ENCODE data around the gene BRS3.
A peak's percentile ranks its signal among the peaks of the same experiment; 100 is the strongest.
"Not testable (repeated sequence)": the region's sequence is repeated elsewhere in the genome, so short reads cannot be mapped to it uniquely, and the experiment has no call there.

BRS3 gene

DNA sequence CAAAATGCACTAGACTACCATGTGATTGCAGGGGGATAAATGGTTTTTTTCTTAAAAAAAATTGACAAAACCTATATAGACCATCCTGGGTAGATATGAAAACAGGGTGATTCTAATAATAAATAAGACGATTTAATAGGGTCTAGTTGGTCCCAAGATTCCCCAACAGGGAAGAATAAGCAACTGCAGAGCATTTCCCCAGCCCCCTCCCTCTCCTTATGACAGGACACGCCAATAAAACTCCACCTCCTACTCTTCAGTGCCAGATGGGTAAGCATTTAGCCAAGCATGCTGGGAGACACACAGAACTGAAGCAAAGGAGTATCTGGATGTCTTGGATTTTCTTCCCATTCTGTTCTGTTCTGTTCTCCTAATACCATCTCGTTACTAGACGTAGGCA lies at the start of gene BRS3:
Gene BRS3, plus strand, starts transcription at position 301 of the 400 bp plus-strand sequence. CDS start 168 bp downstream, outside the sequence.
- no peak for DNase-seq

GRCh38 chrX:136438192-136438591 lies 49.6 kb upstream of the BRS3 start:
- DNase-seq = no peak

DNA sequence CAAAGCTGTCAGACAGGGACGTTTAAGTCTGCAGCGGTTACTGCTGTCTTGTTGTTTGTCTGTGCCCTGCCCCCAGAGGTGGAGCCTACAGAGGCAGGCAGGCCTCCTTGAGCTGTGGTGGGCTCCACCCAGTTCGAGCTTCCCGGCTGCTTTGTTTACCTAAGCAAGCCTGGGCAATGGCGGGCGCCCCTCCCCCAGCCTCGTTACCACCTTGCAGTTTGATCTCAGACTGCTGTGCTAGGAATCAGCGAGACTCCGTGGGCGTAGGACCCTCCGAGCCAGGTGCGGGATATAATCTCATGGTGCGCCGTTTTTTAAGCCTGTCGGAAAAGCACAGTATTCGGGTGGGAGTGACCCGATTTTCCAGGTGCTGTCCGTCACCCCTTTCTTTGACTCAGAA lies 42.1 kb upstream of the BRS3 start:
- DNase-seq = not testable (repeated sequence)

DNA sequence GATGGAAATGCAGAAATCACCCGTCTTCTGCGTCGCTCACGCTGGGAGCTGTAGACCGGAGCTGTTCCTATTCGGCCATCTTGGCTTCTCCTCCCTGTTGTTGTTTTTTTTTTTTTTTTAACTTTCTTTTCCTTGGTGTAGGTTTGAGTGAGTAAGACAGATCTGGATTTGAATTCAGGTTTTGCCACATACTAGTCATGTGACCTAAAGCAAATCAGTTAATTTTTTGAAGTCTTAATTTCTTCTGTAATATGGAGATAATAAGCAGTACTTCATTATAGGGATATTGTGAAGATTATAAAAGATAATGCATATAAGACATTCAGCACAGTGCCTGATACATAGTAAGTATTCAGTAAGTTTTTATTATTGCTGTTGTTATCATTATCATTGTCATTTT lies 41.5 kb upstream of the BRS3 start:
- no peak for DNase-seq

GRCh38 chrX:136447308-136447707 lies 40.4 kb upstream of the BRS3 start:
- DNase-seq = no peak

DNA sequence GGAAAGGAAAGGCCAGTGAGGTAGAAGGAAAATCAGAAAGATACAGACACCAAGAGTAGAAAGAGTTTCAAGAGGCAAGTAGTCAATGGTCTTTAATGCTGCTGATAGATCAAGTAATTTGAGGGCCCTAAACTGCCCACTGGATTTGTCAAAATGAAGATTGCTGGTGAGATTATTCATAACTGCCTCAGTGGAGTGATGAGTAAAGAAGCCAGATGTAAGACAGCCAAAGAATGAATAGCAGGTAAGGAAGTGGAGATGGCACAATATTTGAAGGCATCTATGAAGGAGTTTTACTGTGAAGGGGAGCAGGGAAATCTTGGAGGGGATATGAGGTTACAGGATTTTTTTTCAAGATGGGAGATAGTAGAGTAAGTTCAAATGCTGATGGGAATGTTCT lies 39.8 kb upstream of the BRS3 start:
- no peak for DNase-seq

- no peak for DNase-seq
These were observed 37.5 kb upstream of the BRS3 start for GRCh38 chrX:136450050-136450830.

DNA sequence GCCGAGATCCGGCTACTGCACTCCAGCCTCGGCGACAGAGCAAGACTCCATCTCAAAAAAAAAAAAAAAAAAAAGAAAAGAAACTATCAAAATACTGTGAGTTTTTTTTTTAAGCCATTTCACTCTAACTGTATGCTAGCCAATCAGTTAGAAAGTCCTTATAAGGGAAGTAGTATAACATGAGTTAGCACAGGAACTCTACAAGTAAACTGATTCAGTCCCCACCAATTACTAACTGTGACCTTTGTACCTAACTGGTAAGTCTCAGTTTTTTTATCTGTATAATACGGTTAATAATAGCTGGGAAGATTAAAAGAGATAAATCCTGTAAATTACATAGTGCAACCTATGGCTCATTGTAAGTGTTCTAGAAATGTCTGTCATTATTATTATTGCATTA lies 35.1 kb upstream of the BRS3 start:
- no peak for DNase-seq

DNA sequence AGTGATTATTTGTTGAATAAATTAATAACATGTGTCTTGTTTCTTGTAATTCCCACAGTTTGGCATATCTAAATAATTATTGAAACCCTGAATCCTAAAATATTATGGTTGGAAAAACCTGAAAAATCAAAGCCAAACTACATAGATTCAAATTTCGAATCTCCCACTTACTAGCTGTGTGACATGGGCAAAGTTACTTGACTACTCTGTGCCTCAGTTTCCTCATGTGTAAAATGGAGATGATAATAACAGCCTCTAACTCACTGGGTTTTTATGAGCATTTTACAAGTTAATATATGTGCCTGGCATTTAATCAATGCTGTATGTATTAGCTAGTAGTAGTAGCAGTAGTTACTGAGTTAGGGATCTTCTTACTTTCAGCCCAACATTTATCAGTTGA lies 34.6 kb upstream of the BRS3 start:
- no peak for DNase-seq

DNA sequence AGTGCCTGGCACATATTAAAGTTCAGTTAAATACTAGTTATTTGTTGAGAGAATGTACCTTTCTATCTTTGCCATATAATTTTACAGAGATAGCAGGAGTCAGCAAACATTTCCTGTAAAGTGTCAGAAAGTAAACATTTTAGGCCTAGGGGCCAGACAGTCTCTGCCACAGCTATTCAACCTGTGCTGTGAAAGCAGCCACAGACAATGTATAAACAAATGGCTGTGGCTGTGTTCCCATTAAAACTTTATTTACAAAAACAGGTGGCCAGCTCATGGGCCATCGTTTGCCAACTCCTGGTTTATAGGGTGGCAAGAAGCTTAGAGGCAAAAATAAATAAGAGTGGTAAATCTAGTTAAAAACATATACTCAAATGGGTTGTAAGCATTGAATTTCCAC lies 34.0 kb upstream of the BRS3 start:
- DNase-seq = no peak

- DNase-seq = no peak
These were observed 31.6 kb upstream of the BRS3 start for GRCh38 chrX:136456133-136456532.

DNA sequence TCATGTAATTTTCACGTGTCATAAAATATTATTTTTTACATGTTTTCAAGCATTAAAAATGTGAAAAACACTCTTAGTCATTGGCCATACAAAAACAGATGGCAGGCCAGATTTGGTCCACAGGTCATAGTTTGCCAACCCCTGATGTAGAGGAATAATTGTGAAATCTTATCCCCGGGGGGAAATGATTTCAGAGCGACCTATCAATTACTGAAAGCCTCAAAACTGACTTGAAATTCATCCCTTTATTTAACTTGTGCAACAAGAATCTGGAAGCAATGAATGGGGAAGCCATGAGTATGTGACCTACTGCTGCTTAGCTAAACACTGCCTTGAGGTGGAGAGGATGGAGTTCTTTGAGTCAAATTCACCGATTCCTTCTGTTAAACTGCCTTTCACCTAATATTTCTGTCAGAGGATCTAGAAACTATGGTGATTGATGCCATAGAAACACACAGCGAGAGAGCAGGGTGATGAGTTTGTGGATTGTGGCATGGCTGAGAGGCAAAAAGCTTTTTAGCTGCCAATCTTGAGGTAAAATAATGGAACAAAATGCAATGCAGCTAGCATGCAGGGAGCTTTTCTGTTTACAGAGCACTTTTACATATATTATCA lies 30.3 kb upstream of the BRS3 start:
- peak; percentile 6 to 24 for DNase-seq

GRCh38 chrX:136464589-136464988 lies 23.2 kb upstream of the BRS3 start:
- no peak for DNase-seq

GRCh38 chrX:136467303-136467702 lies 20.4 kb upstream of the BRS3 start:
- no peak for DNase-seq

DNA sequence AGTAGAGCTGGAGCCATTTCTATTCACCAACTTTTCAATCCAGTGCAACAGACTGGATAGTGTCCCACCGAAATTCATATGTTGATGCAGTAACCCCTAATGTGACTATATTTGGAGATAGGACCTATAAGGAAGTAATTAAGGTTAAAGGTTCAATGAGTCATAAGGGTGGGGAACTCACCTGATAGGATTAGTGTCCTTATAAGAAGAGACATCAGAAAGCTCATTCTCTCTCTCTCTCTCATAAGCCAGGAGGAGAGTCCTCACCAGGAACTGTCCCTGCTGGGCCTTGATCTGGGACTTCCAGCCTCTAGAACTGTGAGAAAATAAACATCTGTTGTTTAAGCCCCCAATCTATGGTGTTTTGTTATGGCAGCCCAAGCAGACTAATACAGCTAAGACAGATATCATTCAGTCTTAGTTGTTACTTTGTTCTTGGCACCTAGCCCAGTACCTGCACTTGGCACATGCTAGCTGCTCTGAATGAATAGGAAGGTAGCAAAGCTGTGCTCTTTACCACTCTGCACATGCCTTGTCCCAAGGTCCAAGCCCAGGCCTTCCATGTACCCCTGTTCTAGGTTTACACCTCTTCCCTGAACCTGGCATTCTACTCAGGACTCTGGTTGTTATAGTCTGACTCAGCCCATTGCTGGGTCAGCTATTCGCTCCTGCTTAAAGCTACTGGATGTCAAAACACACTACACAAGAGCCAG lies 19.2 kb upstream of the BRS3 start:
- DNase-seq = peak in 1 of 2 experiments; percentile 13

DNA sequence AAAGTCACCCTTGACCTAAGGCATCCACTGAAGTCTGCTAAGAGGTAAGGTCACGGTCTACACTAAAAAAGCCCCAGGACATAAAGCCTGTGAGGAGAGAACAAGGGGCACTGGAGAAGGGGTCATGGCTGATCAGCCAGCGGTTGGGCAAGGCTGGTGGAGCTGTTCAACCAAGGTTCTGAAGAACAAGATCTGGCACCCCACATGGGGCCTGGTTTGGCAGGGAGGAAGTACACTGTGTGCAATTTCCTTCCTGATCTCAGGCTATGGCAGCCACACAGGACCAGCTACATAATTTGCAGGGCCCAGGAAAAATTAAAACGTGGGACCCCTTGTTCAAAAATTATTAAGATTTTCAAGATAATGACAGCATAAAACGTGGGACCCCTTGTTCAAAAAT lies 14.1 kb upstream of the BRS3 start:
- no peak for DNase-seq

GRCh38 chrX:136475236-136475635 lies 12.5 kb upstream of the BRS3 start:
- DNase-seq = no peak

DNA sequence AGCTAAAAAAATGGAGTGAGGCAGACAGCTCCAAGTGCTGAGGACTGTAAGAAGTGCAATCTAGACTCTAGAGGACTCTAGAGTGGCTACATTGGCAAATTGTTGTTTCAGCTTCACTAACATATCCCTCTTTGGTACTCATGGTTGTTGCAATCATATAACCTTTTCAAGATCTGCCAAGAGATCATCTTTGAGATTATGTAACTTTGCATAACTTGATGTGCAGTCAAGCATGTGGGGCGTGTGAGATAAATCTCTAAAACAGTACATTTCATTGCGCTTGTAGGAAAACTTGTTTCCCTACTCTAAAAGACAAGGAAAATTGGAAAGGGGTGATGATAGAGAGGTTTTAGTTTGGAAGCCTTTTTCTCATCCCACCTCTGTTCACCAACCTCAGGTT lies 11.2 kb upstream of the BRS3 start:
- no peak for DNase-seq

GRCh38 chrX:136477026-136477425 lies 10.7 kb upstream of the BRS3 start:
- peak in 1 of 2 experiments; percentile 6 for DNase-seq

GRCh38 chrX:136480383-136480782 lies 7.4 kb upstream of the BRS3 start:
- DNase-seq = no peak

- DNase-seq = no peak
These were observed 959 bp downstream of the BRS3 start for GRCh38 chrX:136488706-136489105.

DNA sequence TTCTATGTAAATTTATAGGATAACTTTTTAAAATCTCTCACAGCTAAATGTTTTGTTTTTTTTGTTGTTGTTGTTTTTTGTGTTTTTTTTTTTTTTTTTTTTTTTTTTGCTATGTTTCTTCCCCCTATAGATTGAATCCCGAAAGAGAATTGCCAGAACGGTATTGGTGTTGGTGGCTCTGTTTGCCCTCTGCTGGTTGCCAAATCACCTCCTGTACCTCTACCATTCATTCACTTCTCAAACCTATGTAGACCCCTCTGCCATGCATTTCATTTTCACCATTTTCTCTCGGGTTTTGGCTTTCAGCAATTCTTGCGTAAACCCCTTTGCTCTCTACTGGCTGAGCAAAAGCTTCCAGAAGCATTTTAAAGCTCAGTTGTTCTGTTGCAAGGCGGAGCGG lies 4.1 kb downstream of the BRS3 start:
- no peak for DNase-seq

DNA sequence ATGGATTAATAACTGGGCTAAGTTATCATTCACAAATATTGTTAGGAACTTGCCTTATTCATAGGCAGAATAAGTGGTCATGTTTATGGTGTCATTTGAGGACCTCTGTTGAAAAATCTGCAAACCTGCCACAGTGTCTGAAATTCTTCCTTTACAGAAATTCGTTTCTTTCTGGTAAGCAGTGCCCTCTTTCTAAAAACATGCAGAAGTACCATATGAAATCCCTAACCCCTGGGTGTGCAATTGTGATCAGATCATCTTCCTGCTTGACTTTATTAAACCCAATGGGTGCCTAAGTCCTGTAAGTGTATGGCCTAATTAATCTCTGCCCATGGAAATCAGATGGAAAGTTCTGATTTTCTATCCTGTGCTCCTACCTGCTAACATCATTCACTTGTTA lies 5.3 kb downstream of the BRS3 start:
- no peak for DNase-seq

DNA sequence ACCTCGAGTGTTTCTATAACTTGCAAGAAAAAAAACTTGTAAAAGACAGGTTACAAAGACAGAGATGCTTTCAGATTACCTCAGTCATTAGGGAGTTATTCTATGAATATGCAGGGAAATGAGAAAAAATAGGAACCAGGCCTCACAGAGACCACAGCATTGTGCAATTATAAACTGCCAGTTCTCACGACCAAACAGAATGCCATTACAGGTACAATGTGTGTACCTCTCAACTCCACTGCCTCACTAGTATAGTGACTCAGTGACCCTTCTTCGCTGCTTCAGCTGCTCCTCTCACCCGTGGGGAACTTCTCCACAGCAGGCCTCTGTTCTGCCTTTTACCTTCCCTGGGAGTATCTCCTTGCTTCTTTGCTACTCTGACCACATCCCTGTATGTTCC lies 7.3 kb downstream of the BRS3 start:
- DNase-seq = no peak

Measured in NCI-H446 (cell line).